ENCODE results near the gene LRRC7. TPM values are rescaled to one million over a fixed set of nuclear protein-coding genes. Genes with fewer than 3 reads are reported as not detected.

Gene LRRC7
- total and polyA plus RNA-seq, 2 experiments from 2014 or later = 1.2 TPM; not detected in 1

DNA sequence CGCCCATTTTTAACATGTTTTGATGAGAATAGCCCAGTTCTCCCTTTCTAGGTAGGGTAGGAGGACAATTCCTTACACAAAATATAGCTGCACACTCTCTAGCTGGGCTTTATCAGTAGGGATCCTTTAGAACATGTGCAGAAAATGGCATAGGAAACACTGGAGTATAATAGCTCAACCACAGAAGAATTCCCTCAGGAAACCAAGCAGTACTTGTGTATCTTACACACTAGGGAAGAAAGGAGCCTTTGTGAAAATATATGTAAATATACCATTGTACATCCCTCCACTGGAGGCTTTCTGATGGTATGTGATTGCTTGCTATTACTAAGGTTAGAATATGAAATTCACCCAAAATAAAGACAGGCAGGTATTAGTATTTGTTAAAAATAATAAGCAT is 484.2 kb downstream of the LRRC7 start:
- Histone ChIP-seq H3K36me3 (ENCODE audit: insufficient read depth) (no peaks in the 10 kb centered on the region), H3K27me3 (ENCODE audit: insufficient read depth) (no peaks in the 10 kb centered on the region), H3K27ac (ENCODE audit: low read depth) (no peak overlapping the region), H3K79me2 (replicated peaks; ENCODE audit: insufficient read depth) (no peaks in the 10 kb centered on the region), H2AFZ (no peak overlapping the region), H3K4me2 (no peak overlapping the region), H3K4me3 (no peak overlapping the region), H3K9me2 (ENCODE audit: insufficient read depth) (no peaks in the 10 kb centered on the region), H4K20me1 (replicated peaks; ENCODE audit: insufficient read depth) (no peaks in the 10 kb centered on the region), H3K4me1 (ENCODE audit: insufficient read depth) (no peaks in the 10 kb centered on the region), H3F3A (replicated peaks; ENCODE audit: low read depth) (no peaks in the 10 kb centered on the region)
- Mint-ChIP-seq H3K27ac (no peak overlapping the region), H3K36me3 (ENCODE audit: low read depth) (no peaks in the 10 kb centered on the region), H3K4me3 (no peak overlapping the region), H3K9me3 (no peaks in the 10 kb centered on the region), H3K4me1 (no peaks in the 10 kb centered on the region), H3K27me3 (ENCODE audit: insufficient read depth, low read depth, poor library complexity) (no peaks in the 10 kb centered on the region)
- TF ChIP-seq, protein P1, sequence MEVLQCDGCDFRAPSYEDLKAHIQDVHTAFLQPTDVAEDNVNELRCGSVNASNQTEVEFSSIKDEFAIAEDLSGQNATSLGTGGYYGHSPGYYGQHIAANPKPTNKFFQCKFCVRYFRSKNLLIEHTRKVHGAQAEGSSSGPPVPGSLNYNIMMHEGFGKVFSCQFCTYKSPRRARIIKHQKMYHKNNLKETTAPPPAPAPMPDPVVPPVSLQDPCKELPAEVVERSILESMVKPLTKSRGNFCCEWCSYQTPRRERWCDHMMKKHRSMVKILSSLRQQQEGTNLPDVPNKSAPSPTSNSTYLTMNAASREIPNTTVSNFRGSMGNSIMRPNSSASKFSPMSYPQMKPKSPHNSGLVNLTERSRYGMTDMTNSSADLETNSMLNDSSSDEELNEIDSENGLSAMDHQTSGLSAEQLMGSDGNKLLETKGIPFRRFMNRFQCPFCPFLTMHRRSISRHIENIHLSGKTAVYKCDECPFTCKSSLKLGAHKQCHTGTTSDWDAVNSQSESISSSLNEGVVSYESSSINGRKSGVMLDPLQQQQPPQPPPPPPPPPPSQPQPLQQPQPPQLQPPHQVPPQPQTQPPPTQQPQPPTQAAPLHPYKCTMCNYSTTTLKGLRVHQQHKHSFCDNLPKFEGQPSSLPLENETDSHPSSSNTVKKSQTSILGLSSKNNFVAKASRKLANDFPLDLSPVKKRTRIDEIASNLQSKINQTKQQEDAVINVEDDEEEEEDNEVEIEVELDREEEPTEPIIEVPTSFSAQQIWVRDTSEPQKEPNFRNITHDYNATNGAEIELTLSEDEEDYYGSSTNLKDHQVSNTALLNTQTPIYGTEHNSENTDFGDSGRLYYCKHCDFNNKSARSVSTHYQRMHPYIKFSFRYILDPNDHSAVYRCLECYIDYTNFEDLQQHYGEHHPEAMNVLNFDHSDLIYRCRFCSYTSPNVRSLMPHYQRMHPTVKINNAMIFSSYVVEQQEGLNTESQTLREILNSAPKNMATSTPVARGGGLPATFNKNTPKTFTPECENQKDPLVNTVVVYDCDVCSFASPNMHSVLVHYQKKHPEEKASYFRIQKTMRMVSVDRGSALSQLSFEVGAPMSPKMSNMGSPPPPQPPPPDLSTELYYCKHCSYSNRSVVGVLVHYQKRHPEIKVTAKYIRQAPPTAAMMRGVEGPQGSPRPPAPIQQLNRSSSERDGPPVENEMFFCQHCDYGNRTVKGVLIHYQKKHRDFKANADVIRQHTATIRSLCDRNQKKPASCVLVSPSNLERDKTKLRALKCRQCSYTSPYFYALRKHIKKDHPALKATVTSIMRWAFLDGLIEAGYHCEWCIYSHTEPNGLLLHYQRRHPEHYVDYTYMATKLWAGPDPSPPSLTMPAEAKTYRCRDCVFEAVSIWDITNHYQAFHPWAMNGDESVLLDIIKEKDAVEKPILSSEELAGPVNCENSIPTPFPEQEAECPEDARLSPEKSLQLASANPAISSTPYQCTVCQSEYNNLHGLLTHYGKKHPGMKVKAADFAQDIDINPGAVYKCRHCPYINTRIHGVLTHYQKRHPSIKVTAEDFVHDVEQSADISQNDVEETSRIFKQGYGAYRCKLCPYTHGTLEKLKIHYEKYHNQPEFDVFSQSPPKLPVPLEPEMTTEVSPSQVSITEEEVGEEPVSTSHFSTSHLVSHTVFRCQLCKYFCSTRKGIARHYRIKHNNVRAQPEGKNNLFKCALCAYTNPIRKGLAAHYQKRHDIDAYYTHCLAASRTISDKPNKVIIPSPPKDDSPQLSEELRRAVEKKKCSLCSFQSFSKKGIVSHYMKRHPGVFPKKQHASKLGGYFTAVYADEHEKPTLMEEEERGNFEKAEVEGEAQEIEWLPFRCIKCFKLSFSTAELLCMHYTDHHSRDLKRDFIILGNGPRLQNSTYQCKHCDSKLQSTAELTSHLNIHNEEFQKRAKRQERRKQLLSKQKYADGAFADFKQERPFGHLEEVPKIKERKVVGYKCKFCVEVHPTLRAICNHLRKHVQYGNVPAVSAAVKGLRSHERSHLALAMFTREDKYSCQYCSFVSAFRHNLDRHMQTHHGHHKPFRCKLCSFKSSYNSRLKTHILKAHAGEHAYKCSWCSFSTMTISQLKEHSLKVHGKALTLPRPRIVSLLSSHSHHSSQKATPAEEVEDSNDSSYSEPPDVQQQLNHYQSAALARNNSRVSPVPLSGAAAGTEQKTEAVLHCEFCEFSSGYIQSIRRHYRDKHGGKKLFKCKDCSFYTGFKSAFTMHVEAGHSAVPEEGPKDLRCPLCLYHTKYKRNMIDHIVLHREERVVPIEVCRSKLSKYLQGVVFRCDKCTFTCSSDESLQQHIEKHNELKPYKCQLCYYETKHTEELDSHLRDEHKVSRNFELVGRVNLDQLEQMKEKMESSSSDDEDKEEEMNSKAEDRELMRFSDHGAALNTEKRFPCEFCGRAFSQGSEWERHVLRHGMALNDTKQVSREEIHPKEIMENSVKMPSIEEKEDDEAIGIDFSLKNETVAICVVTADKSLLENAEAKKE (CRISPR knock-in tag; IDR thresholded peaks at IDR 0.05) = no peak
- TF ChIP-seq JUNB (IDR thresholded peaks at IDR 0.05; ENCODE audit: unreplicated experiment) = no peak
- no peak for TF ChIP-seq EZH2 (IDR thresholded peaks at IDR 0.05; ENCODE audit: low read depth, unreplicated experiment)
- TF ChIP-seq ZNF114 (CRISPR knock-in tag; IDR thresholded peaks at IDR 0.05) = no peak
- no peak for TF ChIP-seq CTCF (conservative IDR thresholded peaks at IDR 0.05; ENCODE audit: low read depth in 2 of 2)
- TF ChIP-seq ETS1 (IDR thresholded peaks at IDR 0.05) = no peak
- no peak for TF ChIP-seq CREB1 (CRISPR knock-in tag; IDR thresholded peaks at IDR 0.05; ENCODE audit: low read depth)
- no peak for TF ChIP-seq NANOG (IDR thresholded peaks at IDR 0.05; ENCODE audit: borderline replicate concordance)
- no peak for TF ChIP-seq ZNF331 (CRISPR knock-in tag; IDR thresholded peaks at IDR 0.05; ENCODE audit: low read depth)
- TF ChIP-seq REST (IDR thresholded peaks at IDR 0.05; ENCODE audit: unreplicated experiment) = no peak
- TF ChIP-seq EZH2phosphoT487 (IDR thresholded peaks at IDR 0.05; ENCODE audit: unreplicated experiment) = no peak
- no peak for TF ChIP-seq STAT1 (IDR thresholded peaks at IDR 0.05; ENCODE audit: unreplicated experiment)
- TF ChIP-seq POLR2AphosphoS5 (IDR thresholded peaks at IDR 0.05; ENCODE audit: low read depth) = no peak
- ATAC-seq = no peak
- DNase-seq (ENCODE audit: low spot score) = no peak
